ENCODE data around the gene MYO5C.

Gene MYO5C

DNA sequence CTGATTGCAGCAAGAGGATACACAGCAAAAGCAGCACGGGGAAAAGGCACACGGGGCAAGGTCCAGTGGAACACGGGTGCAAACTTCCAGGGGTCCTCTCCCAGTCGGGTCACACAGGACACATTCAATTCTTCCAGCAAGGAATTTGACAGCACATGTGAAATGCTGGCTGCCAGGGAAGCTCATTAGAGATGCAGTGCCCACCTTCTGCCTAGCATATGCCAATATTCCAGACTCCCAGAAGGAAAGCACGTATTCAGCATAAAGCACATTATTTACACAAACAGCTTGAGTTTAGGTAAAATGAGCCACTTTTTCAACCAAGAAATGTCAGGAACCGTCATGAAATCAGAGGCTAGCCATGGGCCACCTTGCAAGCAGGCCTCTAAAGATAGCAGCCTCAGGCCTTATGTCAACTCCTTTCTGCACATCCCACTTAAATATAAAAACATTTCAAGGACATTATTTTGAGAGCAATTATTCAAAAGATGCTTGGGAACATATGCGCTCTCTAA, 19.3 kb downstream of the MYO5C start:
- FAIRE-seq = no peak

GRCh38 chr15:52263563-52264282, 31.9 kb downstream of the MYO5C start:
- FAIRE-seq = no peak

GRCh38 chr15:52262364-52262763, 33.2 kb downstream of the MYO5C start:
- no peak for FAIRE-seq

DNA sequence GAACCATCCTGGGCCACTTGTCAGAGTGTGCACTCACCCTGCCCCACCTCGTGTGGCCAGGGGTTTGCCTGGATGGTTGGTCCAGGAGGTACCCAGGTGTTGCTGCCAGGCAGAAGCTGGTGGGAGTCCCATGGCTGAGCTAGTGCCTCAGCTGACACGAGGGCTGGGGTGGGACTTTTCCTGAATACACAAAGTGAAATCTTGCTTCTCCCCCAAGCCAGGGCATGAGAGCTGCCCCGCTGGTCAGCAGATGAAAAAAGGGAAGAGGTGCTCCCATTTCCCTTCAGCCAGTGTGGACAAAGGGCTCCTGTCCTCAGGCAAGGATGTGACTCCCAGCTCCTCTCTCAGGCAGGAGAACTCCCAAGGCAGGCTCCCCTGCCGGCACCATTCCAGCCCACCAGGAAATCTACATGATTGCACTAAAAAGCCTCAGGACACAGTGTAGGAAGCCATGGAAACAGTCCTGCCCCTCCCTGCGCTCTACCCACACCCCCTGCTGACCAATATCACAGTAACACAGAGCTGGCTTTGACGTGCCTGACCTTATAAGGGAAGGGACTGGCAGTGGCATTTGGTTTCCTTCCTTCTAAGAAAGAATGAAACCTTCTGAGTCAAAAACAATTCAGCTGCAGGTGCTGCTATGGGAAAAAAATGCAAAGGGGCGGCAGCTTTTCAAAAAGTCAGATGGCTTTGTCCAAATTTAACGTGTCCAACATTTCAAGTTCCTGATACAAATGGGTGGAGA, 33.9 kb downstream of the MYO5C start:
- FAIRE-seq = no peak

- no peak for FAIRE-seq
Observed at GRCh38 chr15:52261026-52261425, 34.6 kb downstream of the MYO5C start.

DNA sequence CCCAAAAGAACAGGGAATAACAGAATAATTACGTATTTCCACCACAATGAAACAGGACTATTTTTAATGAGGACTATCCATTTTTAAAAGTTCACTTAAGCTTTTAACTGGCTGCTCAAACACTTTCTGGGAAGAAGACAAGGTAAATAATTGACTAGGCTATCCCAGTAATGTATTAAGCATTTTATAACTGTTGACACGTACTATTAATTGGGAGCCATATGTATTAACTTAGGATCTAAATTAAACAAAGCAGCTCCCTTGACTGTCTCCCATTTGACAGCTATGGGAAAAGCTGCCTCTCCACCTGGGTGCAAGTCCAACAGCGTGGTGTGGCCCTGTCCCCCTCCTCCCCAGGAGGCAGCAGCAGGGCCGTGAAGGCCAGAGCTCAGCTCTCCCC, 36.1 kb downstream of the MYO5C start:
- FAIRE-seq = no peak

DNA sequence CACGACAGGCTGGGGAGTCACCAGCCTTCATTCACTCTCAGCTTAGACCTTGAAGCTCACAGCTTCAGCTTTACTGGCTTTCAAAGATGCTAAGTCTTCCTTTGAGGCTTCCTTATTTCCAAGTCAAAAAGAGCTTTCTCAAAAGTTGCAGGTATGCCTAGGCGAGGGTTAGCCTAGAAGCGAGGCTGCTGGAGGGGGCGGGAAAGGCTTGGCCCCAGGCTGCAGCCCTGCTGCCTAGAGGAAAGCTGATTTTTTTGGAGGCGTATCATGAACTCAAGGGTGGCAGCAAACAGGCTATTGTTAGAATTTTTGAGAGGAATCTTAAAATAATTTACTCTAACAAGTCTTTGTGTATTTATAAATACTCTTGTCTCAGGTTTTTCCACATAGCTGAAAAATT, 37.1 kb downstream of the MYO5C start:
- FAIRE-seq = no peak

- no peak for FAIRE-seq
Observed at GRCh38 chr15:52257734-52258062, 37.9 kb downstream of the MYO5C start.

DNA sequence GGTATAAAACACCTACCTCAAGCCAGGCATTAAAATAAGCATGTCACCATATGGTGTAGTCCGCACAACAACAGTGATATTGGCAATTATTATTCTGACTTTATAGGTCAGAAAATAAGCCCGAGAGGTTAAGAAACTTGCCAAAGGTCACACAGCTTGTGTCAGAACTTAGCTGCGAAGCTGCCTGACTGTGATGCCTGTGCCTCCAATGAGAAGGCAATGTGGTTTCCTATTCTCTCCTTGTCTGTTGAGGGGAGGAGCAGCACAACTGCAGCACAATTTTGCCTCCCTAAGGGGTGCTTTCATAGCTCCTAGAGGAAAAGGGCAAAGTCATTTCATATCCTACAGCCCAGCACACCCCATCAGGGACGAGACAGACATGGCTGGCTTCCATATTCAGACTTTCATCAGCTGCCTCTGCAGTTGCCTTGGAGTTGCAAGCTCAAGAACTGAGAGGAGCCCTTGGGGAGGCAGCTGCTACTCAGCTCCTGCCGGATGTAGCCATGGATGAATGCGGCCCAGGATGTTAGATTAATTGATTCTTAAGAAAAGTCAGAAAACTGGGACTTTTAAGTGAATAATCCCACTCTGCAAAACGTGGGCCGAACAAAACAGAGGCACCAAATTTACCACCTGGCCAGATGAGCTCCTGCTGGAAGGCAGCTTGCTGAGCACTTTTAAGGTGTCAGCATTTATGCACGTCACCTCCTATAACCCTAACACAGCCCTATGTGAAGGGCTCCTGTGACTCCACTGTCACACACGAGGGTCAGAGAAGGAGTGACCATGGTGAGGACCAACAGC, 38.5 kb downstream of the MYO5C start:
- FAIRE-seq = no peak

GRCh38 chr15:52256366-52256765, 39.2 kb downstream of the MYO5C start:
- no peak for FAIRE-seq

DNA sequence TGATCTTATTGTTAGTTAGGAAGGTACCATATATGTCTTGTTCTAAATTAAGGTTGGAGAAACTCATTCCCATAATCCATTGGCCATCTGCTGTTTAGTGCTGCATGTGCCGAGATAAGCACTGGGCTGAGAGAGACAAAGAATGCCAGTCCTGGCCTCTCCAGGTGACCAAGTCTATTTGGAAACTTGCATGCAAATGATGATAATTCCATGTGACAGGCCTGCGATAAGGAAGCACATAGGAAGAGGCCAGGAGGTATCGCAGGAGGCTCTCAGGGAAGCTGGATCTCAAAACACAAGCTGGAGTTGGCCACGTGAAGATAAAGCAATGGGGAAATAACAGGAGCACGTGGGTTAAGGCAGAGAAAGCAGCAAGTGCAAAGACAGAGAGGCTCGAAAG, 39.7 kb downstream of the MYO5C start:
- no peak for FAIRE-seq

DNA sequence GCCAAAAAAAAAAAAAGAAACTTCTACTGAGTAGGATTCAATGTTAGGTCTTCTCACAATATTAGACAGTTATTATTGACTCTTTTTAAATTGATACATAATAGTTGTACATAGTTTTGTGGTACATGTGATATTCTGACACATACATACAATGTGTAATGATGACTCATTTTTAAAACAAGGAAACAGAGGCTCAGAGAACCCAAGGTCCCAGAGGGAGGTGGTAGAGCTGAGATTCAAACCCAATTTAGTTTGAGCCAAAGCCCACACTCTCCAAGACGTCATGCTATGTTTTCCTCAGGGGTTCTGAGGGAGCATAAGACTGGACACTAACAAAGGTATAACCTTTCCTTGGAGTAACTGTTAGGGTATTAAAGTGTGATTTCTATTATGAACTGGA, 40.6 kb downstream of the MYO5C start:
- no peak for FAIRE-seq

DNA sequence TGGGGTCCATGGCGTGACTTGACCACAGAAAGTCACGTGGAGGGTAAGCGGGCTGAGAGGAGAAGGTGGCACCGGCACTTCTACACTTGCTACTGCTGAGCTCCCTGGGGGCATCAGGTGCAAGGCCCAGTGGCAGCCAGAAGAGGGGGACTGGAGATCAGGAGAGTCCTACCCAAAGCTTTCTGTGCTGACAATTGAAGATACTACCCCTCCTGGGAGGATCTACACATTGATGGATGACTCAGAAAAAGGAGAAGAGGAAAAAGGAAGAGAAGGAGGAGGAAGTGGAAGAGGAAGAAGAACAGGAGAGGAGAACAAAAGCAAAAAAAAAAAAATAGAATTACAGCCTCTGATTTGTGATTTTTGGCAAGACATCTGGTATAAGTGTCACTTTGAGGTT, 41.2 kb downstream of the MYO5C start:
- no peak for FAIRE-seq

GRCh38 chr15:52252781-52253180, 42.8 kb downstream of the MYO5C start:
- no peak for FAIRE-seq

DNA sequence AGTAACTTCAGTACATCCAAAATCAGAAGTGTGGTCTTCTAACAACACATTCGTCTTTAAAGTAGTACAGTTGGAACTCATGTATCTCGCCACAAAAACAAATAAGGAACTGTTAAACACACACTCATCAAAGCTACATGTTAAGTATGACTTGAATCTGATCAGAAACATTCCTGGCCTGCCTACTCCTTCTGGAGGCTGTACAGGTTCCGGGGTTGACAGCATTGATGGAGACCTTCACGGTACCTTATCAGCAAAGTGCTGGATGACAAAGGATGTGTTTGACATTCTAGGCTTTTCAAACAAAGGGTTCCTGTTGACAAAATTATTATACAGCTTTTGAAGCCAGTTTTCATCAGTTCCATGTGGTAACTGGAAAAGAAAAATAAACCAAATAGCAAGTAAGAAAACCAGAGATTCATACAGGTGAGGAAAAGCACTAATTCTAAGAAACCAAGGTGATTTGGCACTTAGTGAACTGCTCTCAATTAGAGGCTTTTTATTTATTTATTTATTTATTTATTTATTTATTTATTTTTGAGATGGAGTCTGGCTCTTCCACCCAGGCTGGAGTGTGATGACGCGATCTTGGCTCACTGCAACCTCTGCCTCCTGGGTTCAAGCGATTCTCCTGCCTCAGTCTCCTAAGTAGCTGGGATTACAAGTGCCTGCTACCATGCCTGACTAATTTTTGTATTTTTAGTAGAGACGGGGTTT, 44.3 kb downstream of the MYO5C start:
- FAIRE-seq = no peak

- no peak for FAIRE-seq
Observed at GRCh38 chr15:52247461-52247860, 48.1 kb downstream of the MYO5C start.

DNA sequence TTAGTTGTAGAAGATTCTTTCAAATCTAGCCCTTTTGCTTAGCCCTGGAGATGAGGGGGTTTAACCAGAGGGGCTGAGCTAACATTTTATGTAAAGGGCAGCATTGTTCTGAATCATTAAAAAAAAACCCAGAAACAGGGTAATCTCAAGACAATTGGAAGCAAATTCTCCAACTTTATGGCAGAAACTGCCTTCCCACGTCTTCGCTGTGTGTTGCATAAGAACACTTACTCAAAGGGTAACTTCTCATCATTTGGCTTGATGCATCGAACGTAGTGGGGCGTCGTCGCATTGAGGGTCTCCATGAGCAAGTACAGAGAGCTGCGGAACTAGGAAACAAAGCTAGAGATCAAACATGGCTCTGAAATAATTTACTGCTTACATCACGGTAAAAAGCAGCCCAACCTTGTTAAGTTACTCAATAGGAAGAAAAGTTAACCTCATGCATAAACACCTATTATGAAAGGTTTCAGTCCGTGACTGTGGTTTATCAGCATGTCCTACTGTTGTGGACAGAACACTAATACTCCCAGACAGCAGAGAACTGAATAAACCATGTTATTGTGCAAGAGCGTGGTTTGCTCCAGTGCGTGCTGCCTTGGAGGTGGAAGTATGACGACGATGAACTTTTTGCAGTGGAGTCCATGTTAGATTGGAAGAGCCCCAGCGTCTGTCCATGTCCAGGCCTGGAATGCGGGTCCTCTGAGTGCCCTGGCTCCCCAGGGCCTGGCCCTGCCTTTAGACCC, 48.7 kb downstream of the MYO5C start:
- FAIRE-seq = no peak

- FAIRE-seq = no peak
Observed at GRCh38 chr15:52243697-52244555, 51.7 kb downstream of the MYO5C start.

DNA sequence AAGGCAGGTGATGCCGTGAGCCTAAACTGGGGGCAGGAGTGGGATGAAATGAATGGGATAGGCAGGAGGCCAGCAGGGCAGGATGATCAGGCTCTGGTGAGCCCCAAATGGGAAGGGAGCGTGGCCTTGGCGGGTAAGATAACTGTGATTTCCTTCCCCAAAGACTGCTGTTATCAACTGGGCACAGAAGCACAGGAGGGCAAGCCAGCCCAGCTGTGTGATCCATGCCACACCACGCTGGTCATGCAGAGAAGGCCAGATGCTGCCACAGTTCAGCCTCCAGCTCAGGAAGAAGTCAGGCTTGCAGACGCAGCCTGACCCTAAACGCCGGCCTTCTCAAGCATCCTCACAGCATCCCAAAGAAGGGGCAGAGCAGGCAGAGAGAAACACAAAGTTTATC, 52.3 kb downstream of the MYO5C start:
- FAIRE-seq = no peak

DNA sequence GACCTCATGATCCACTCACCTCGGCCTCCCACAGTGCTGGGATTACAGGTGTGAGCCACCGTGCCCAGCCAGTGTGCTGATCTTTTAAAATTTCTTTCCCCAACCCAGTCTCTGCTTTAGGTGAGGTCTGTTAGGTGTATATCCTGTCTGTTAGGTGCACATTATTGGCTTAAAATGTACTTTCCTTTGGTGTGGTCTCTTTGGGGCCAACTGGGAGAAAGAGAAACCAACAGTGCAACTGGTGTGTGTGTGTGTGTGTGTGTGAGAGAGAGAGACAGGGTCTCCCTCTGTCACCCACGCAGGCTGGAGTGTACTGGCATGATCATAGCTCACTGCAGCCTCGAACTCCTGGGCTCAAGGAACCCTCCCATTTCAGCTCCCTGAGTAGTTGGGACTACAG, 54.1 kb downstream of the MYO5C start:
- FAIRE-seq = no peak

- FAIRE-seq = no peak
Observed at GRCh38 chr15:52240166-52240565, 55.4 kb downstream of the MYO5C start.
